NT2/D1 (cell line): ENCODE data around the gene SYNPR.

Experiments used
- SUZ12 ChIP-seq: IDR thresholded peaks from 2 replicates; pipeline ENCODE4 v1.6.1; 2011; ENCODE audit not compliant: insufficient read length, insufficient read depth; ENCODE audit errors: extremely low read depth
- ZNF274 ChIP-seq: IDR thresholded peaks from 2 replicates; pipeline ENCODE4 v1.6.1; 2011; ENCODE audit warnings: mild to moderate bottlenecking, low read depth, low read length

DNA sequence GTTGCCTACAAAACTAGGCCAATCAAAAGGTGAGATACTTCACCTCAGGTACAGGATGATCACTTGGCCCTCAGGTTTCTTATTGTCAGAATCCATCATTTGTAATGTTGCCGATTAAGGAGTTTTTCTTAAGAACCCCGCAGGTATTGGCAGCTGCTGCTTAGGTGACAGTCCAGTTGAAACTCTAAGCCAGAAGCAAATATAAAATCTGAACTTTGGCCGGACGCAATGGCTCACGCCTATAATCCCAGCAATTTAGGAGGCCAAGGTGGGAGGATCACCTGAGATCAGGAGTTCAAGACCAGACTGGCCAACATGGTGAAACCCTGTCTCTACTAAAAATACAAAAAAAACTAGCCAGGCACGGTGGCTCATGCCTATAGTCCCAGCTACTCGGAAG, 331.3 kb downstream of the SYNPR start:
- no peak for TF ChIP-seq SUZ12
- TF ChIP-seq ZNF274, result no peak
